Measurements from ENCODE around the gene SLC6A15.

SLC6A15 gene

GRCh38 chr12:84874125-84874824, 38.3 kb downstream of the SLC6A15 start:
- DNase-seq = no peak

- DNase-seq = no peak
Measured at GRCh38 chr12:84862186-84862585, 50.4 kb downstream of the SLC6A15 start.

GRCh38 chr12:84860718-84861117, 51.9 kb downstream of the SLC6A15 start:
- DNase-seq = no peak

- no peak for DNase-seq
Measured at GRCh38 chr12:84858796-84859195, 53.8 kb downstream of the SLC6A15 start.

GRCh38 chr12:84857525-84858208, 54.9 kb downstream of the SLC6A15 start:
- DNase-seq = no peak

- DNase-seq = no peak
Measured at GRCh38 chr12:84856156-84856900, 56.3 kb downstream of the SLC6A15 start.

GRCh38 chr12:84843593-84844144, 68.9 kb downstream of the SLC6A15 start:
- DNase-seq = no peak

GRCh38 chr12:84842406-84843013, 70.1 kb downstream of the SLC6A15 start:
- DNase-seq = no peak

GRCh38 chr12:84841591-84841990, 71.0 kb downstream of the SLC6A15 start:
- DNase-seq = no peak

- DNase-seq = no peak
Measured at GRCh38 chr12:84840356-84840755, 72.2 kb downstream of the SLC6A15 start.

- DNase-seq = no peak
Measured at GRCh38 chr12:84826925-84827324, 85.7 kb downstream of the SLC6A15 start.

GRCh38 chr12:84825149-84825548, 87.5 kb downstream of the SLC6A15 start:
- DNase-seq = no peak

- DNase-seq = no peak
Measured at GRCh38 chr12:84822525-84822924, 90.1 kb downstream of the SLC6A15 start.

- DNase-seq = no peak
Measured at GRCh38 chr12:84816916-84817695, 95.5 kb downstream of the SLC6A15 start.

GRCh38 chr12:84814664-84815245, 97.8 kb downstream of the SLC6A15 start:
- no peak for DNase-seq

GRCh38 chr12:84813780-84814663, 98.6 kb downstream of the SLC6A15 start:
- no peak for DNase-seq

GRCh38 chr12:84811291-84811690, 101.3 kb downstream of the SLC6A15 start:
- no peak for DNase-seq

- DNase-seq = no peak
Measured at GRCh38 chr12:84810611-84811010, 102.0 kb downstream of the SLC6A15 start.
